Hindlimb muscle (tissue), 1 donor: ENCODE data around the gene MS4A4A. TPM values are rescaled to one million over a fixed set of nuclear protein-coding genes. Genes with fewer than 3 reads are reported as not detected.

Experiments used
- DNase-seq: peaks from one replicate; pipeline ENCODE4 v3.0.0-alpha.2; 2013
- polyA plus RNA-seq: library from polyadenylated mRNA; unstranded; fragments of 120-200 nt; gene quantifications from one replicate; pipeline ENCODE4 v1.2.1, GENCODE V29; 2013; ENCODE audit not compliant: insufficient read length

MS4A4A gene
- polyA plus RNA-seq, 1 donor = 7.9 TPM

DNA sequence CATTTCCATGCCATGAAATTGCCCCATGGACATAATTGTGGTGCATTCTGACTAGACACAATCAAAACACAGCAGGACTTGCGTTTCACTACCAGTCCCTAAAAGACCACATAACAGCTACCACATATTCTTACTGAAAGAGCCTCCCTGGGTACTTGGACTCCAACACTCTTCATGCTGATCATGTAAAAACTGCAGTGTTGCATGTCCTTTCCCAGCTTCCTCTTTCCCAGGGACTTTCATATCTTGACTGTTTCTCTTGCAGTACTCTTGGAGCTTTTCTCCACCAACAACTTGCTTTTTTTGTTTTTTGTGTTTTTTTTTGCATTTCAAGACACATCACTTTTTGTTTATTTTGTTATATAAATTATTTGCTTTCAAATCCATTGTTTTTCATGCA, 69.5 kb downstream of the MS4A4A start:
- DNase-seq = no peak

DNA sequence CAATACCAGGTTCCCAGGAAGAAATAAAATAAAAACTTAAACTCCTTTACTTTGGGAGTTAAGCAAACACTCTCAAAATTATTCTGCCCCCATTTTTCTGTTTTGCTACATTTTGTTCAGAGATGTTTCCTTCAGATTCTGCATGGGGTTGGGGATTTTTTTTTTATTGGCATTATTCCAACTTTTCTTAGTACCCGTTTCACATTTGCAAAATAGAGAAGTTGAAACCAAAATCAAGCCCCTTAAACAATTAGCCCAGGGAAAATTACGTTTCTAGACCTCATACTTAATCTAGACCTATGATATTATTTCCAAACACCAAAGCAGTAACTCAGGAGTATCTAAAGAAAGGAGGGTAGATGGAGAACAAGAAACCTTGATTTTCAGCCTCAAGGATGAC, 77.3 kb downstream of the MS4A4A start:
- DNase-seq = no peak

Other genes starting within 250 kb of the MS4A4A start
- not detected for gene OOSP2, start 240.3 kb upstream of the MS4A4A start, polyA plus RNA-seq
- 1.1 TPM for gene MS4A3, start 224.0 kb upstream of the MS4A4A start, polyA plus RNA-seq
- gene MS4A2, start 192.0 kb upstream of the MS4A4A start, polyA plus RNA-seq = 0.10 TPM
- gene MS4A6A, start 97.6 kb upstream of the MS4A4A start, polyA plus RNA-seq = 31.4 TPM
- gene MS4A4E, start 37.5 kb upstream of the MS4A4A start, polyA plus RNA-seq = 2.0 TPM
- gene MS4A6E, start 46.6 kb downstream of the MS4A4A start, polyA plus RNA-seq = not detected
- 15.1 TPM for gene MS4A7, start 97.9 kb downstream of the MS4A4A start, polyA plus RNA-seq
- gene MS4A14, start 115.8 kb downstream of the MS4A4A start, polyA plus RNA-seq = 0.65 TPM
- gene MS4A5, start 148.9 kb downstream of the MS4A4A start, polyA plus RNA-seq = not detected
- gene MS4A1, start 175.2 kb downstream of the MS4A4A start, polyA plus RNA-seq = 0.31 TPM
- gene MS4A12, start 212.1 kb downstream of the MS4A4A start, polyA plus RNA-seq = not detected
- not detected for gene MS4A13, start 234.7 kb downstream of the MS4A4A start, polyA plus RNA-seq